ENCODE data around the gene C6orf141.

Gene C6orf141

DNA sequence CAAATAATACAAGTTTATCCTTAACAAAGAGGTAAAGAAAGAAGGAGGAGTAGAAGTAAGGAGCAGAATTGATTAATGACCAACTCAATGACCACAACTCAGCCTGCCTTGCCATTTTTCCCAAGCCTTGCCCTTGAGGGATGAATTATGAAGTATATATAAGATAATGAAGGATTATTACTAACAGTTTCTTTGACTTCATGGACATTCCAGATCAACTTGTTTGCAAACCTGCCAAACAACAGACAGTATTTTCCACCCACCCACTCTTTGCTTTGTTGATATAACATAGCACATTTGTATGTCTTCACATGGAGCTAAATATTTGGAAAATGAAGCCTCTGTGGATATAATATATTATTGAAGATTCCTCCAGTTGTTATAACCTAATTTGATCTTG lies 9.9 kb upstream of the C6orf141 start:
- DNase-seq = no peak

- no peak for DNase-seq
These were observed 9.2 kb upstream of the C6orf141 start for GRCh38 chr6:49541210-49541724.

GRCh38 chr6:49541936-49542335 lies 8.5 kb upstream of the C6orf141 start:
- DNase-seq = no peak

- no peak for DNase-seq
These were observed 7.2 kb upstream of the C6orf141 start for GRCh38 chr6:49543087-49543858.

- DNase-seq = no peak
These were observed 4.1 kb upstream of the C6orf141 start for GRCh38 chr6:49546331-49546730.

GRCh38 chr6:49548613-49549304 lies 1.7 kb upstream of the C6orf141 start:
- no peak for DNase-seq

DNA sequence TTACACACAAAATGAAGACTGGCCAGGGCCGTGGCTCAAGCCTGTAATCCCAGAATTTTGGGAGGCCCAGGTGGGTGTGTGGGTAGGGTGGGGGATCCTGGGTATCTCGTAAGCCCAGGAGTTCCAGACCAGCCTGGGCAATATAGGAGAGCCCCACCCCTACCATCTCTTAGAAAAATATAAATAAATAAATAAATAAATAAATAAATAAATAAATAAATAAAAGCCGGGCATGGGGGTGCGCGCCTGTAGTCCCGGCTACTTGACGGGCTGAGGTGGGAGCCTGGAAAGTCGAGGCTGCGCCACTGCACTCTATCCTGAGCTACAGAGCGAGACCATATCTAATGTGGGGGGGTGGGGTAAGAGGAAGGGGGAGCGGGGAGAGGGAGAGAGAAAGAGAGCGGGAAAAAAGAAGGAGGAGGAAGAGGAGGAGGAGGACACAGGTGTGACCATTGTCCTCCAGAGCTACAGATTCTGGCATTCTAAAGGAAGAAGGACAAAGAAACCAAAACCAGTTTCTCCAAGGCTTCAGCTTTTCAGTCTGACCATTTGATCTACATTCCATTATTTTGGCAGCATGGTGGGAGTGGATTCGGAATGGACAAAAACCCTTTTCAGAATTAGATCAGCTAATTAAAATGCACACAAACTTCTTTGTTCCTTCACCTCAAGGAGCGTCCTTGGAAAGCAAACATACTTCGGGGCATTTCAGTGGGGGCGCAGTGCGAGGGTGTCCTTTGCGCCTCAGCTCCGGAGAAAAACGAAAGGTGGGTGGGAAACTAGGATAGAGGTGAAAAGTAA lies 577 bp upstream of the C6orf141 start:
- no peak for DNase-seq

GRCh38 chr6:49551078-49551865 lies 804 bp downstream of the C6orf141 start:
- no peak for DNase-seq

- no peak for DNase-seq
These were observed 1.3 kb downstream of the C6orf141 start for GRCh38 chr6:49551866-49552129.

- DNase-seq = no peak
These were observed 2.1 kb downstream of the C6orf141 start for GRCh38 chr6:49552596-49552995.

DNA sequence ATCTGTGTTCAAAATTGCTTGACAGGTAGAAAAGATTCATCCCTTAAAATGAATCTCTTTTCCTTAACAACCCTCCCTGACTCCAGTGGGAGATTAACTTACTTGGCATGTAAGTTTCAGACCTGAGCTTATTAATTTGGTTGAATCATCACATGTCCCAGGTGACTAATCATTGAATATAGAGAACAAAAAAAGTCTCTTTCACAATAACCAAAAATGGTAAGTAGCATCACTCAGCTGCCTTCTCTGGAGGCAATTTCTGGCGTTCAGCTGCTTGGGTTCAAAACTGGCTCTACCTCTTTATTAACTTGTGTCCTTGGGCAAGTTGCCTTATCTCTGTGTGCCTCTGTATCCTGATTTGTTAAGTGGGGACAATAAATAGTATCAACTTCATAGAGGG lies 2.9 kb downstream of the C6orf141 start:
- DNase-seq = no peak

DNA sequence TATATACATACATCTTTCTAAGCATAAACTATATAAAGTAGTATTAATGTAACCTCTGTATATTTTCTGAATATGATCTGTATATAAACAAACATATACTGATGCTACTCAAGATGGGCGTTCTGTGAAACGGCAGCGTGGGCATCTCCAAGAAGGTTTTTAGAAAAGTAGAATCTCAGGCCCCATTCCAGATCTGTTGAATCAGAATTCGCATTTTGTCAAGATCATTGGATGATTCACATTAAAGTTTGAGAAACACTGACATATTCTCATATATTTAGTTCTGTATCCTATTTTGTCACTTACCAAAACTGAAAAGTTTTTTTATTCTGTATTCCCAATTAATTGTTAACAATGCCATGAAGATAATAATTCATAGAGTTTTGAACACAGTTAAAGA lies 5.5 kb downstream of the C6orf141 start:
- DNase-seq = no peak

GRCh38 chr6:49556429-49556837 lies 6.0 kb downstream of the C6orf141 start:
- no peak for DNase-seq

- no peak for DNase-seq
These were observed 6.7 kb downstream of the C6orf141 start for GRCh38 chr6:49557177-49557576.

DNA sequence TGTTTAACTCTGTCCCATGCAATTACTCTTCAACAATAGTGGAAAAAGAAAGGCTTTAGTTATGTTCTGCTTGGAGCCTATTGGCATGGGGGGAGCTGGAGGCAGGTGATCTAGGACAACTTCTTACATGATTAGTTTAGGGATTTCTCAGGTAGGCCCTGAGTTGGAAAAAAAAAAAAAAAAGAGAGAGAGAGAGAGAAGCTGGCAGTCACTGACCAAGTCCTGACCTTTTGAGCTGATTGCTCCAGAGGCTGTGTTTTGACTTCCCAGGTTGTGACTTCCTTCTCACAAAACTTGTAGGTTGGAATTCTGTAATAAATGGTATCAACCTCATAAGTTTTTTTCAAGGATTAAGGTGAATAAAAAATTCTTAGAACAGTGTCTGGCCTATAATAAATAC lies 7.8 kb downstream of the C6orf141 start:
- DNase-seq = no peak

DNA sequence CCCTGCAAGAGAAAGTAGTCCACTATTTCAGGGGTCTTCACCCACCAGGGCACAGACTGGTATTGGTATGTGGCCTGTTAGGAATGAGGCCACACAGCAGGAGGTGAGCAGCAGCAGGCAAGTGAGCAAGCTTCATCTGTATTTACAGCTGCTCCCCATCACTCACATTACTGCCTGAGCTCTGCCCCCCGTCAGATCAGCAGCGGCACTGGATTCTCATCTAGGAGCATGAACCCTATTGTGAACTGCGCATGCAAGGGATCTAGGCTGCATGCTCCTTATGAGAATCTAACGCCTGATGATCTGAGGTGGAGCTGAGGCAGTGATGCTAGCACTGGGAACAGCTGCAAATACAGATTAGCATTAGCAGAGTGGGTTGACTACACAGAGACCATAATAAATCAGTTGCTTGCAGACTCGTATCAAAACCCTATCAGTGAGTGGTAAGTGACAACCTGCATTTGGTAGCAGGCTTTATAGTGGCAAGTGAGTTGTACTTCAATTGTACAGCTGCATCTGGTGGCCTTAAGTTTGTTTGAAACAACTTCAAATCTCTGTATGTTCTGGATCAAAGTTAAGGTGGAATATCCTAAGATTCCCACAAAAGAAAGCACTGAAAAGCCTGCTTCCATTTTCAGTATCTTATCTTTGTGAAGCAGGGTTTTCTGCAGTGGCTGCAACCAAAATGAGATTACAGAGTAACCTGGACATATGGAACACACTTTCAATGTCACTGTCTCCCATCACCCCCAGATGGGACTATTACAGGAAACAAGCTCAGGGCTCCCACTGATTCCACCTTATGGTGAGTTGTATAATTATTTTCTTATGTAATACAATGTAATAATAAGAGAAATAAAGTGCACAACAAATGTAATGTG lies 12.8 kb downstream of the C6orf141 start:
- no peak for DNase-seq

GRCh38 chr6:49564552-49564951 lies 14.1 kb downstream of the C6orf141 start:
- no peak for DNase-seq

DNA sequence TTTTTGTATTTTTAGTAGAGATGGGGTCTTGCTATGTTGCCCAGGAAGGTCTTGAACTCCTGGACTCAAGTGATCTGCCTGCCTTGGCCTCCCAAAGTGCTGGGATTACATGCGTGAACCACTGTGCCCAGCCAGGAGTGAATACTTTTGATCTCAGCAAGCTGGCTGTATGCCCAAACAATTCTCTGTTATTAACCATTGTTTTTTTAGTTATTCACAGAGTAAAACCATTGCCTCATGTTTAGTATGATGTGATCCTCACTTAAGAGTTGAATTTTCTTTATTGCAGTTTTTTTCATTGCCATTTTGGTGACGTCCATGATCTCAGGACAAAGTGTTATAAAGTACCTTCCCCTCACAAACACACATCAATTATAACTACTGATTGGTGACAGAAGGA lies 14.8 kb downstream of the C6orf141 start:
- no peak for DNase-seq

GRCh38 chr6:49565855-49566254 lies 15.4 kb downstream of the C6orf141 start:
- DNase-seq = no peak

DNA sequence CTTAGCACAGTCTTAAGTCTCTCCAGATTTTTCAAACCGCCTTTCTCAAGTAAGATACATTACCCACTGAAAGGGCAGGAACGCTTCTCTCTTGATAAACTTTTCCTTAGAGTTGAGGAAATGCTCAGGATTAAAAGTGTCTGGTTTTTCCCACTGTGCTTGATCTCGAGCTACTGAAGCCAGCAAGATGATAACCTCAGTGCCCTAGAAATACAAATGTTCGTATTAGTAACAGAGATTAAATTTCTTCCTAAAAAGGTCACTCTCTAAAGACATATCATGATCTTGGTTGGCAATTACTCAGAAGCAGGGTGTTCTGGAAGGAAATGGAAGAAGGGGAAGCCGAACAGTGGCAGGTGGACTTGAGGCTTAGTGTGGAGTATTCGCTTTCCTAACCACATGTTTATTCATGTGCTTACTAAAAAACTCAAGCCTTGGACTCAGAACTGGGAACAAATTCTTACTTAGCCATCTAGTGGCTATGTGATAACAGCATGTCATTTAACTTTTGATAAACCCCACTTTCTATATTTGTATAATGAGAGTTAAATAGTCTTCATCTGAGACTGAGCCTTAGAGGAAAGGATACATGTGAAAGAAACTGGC lies 20.1 kb downstream of the C6orf141 start:
- no peak for DNase-seq

DNA sequence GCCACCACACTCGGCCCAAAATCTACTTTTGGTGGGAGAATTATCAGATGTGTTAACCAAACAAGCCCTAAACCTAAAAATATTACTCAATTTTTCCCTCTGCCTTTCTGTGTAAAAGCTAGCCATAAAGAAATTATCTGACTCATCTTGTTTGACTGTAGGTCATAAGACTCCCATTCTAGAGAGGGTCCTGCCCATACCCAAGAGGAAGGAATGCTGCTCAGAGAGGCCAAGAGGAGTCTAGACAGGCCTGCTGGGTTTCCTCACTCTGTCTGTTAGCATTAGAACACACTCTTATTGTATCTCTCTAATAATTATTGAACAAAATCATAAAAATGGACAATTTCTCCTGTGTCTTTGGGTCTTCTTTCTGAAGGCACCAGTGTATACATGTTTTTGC lies 26.1 kb downstream of the C6orf141 start:
- no peak for DNase-seq
